G401 (cell line): ENCODE data around the gene TMC5. TPM values are rescaled to one million over a fixed set of nuclear protein-coding genes. Genes with fewer than 3 reads are reported as not detected.
"Not testable (repeated sequence)": the region's sequence is repeated elsewhere in the genome, so short reads cannot be mapped to it uniquely, and the experiment has no call there.

Experiments
- DNase-seq: peaks from one replicate; pipeline ENCODE4 v3.0.0-alpha.2; 2015; ENCODE audit warnings: low spot score
- in situ Hi-C: cut with HindIII; loops from 2 replicates; pipeline ENCODE4 v1.10.0; 2016; ENCODE audit warnings: low sequenced_read_pairs, mixed read lengths
- total RNA-seq: library from RNA; depleted of rRNA; stranded (reverse); fragments of >200 nt; shearing (Covaris generic); gene quantifications from 2 replicates; pipeline ENCODE4 v1.2.3, GENCODE V29; 2014

The TMC5 gene
- total RNA-seq, 1 experiment from 2014 or later: not detected

DNA sequence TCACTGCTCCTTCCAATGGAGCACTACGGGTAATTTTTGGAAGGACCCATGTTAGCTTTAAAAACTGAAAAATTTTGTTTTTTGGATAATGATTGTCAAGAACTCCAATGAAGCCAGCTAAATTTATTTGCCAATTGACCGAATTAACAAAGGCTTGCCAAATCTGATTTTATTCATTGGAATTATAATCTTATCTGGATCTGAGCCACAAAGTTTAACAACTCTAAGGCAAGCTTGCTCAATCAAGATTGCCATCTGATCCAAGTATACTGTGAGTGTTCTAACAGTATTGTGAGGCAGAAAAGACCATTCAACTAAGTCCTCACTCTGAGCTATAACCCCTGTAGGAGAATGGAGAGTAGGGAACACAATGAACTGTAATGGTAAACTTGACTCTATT, 20.3 kb upstream of the TMC5 start:
- DNase-seq, in situ Hi-C loops: not testable (repeated sequence)

DNA sequence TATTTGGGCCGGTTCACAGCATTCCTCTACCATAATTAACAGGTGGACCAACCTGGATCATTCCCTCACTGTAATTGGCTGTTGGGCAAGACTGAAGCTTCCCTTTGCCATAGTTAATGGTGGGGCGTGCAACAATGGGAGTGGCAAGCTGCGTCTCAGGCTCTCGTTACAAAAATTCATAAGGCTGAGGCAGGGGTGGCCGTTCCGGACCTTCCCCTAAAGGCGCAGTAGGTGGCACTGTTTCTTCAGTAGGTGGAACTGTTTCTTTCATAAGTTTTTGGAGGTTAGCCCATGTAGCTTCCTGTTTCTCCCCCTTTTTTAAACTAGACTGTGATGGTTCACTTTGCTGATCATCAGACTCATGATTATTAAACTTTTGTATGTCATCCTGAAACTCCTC, 17.0 kb upstream of the TMC5 start:
- DNase-seq: no peak
- in situ Hi-C loops: no loop called here

DNA sequence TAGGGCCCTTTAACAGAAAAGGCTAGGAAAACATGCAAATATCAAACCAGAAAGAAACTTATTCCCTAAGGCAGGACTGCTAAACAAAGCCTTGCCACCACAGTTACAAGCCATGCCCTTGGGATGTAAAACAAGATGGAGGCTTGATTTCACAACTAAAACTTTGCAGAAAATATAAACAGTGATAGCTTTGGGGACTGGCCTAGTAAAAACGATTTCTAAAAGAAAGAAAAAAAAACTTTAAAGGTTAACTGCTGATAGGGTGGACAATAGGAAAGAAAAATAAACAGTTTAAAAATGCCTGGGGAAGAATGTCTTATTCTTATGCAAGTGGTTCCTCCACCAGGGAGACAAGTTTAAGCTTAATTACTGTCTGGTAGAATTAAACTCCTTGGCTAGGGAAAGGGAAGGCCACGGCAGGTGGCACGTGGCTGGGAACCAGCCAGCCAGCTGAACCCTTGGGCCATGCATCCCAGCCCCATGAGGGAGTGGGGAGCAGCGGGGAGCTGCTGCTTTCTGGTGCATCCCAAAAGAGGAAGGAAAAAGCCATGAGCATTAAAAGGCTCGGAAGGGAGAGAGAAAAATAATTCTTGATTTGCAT, 10.7 kb upstream of the TMC5 start:
- in situ Hi-C loops: no loop called here
- DNase-seq: no peak

DNA sequence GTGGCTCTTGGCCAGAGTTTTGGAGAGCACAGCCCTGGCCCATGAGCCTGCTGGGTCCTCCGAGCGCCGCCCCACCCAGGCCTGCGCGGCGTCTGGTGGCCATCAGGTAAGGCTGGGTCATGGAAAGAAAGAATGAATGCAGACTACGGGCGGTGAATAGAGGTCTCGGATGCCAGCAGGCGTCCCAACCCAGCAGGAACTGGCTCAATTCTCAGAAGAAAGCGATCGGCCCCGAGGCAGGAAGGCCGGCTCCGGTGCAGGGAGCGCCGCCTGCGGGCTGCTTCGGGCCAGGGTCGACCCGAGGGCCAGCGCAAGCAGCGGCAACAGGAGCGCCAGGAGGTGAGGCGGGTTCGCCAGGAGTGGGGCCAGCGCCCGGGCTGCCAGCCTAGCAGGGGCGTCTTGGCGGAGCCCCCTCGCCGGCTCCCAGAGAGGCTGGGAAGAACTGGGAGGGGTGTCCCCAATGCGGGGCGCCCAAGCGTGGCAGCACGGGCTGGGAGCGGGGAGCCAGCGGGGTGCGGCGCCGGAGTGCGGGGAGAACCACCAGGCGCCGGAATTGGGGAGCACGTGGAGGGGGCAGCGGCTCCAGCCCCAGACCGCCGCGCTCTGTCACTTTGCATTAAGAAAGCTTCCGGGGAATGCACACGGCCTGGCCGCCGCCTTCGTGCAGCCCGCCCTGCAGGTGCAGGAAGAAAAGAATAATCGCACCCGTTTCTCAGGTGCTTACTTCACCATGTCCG, 7.1 kb upstream of the TMC5 start:
- in situ Hi-C loops: no loop called here
- no peak for DNase-seq

DNA sequence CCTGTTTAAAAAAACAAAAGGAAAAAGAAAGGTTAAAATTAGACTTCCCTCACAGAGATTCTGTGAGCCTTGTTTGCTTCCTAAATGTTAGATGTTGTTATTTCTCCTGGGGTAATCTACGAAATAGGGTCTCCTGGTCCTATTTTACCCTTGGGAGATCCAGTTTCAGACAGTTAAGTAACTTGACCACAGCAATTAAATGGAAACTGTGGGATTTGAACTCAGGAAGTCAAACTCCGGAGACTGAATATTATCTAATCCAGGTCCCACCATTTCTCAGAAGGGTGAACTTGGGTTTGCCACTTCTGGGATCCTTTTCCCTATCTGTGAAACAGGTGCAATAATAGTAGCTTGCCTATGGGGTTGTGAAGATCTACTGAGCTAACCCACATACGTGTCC, 6.4 kb upstream of the TMC5 start:
- in situ Hi-C loops: no loop called here
- DNase-seq: no peak

DNA sequence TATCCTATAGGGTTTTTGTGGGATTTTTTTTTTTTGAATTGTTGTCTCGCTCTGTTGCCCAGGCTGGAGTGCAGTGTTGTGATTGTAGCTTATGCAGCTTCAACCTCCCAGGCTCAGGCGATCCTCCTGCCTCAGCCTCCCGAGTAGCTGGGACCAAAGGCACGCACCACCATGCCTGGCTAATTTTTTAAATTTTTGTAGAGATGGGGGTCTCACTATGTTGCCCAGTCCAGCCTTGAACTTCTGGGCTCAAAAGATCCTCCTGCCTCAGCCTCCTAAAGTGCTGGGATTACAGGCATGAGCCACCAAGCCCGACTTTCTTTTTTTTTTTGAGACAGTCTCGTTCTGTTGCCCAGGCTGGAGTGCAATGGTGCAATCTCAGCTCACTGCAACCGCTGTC, 5.6 kb upstream of the TMC5 start:
- in situ Hi-C loops, DNase-seq: not testable (repeated sequence)

DNA sequence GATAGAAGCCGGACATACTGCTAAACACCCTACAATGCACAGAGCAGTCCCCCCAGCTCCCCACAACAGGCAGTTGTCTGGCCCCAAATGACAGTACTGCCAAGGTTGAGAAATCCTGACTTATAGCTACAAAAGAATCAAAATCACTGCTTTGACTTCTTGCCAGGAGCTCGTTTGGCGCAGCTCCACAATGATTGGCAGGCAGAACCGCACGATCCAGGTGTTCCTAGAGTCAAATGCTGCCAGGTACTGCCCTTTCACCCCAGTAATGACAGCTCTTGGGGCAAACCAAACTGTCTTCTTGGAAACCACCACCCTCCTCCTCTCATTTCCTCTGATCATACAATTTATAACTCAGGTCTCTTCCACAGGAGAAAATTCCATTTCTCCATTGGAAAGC, 2.2 kb upstream of the TMC5 start:
- no peak for DNase-seq
- in situ Hi-C loops: no loop called here

DNA sequence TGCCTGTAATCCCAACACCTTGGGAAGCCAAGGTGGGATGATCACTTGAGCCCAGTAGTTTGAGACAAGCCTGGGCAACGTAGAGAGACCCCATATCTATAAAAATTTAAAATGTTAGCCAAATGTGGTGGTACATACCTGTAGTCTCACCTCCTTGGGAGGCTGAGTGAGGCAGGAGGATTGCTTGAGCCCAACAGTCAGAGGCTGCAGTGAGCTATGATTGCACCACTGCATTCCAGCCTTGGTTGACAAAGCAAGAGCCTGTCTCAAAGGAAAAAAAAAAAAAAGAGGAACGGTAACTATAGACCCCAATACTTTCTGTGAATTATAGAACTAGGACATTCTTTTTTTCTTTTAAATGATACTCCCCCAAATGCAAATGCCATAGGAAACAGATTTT, 1.8 kb upstream of the TMC5 start:
- in situ Hi-C loops: no loop called here

DNA sequence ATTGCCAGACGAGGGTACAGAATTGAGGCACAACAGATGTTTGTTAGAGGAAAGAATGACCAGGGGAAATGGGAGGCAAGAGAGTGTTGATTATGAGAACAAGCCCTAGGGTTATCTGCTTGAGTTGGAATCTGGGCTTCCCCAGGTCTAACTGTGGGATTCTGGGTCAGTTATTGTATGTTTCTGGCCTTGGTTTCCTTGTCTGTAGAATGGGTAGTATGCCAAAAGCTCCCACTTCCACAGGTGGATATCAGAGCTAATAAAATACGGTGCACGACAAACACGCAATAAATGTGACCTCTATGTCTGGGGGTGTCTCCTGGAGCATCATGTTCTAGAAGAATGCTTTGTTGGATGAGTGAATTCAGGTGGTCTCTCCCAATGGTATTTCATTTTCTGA, 517 bp downstream of the TMC5 start:
- in situ Hi-C loops: no loop called here
- DNase-seq: no peak

More for the DNA sequence above, 1.8 kb upstream of the TMC5 start:
- no peak for DNase-seq

DNA sequence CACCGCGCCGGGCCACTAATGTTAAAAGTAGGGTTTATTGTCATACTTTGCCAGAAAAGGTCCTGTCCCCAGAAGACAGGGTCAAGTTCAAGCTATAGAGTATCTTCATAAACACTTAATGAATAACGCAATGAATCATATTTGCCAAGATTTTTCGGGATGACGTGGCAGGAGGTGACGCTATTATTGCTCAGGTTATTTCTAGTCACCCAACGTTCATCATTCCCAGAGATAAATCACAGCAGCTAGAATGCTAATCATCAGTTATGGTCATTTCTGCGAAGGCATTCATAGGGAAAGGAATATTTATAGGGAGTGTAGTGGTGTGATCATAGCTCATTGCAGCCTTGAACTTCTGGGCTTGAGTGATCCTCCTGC, 2.0 kb downstream of the TMC5 start:
- DNase-seq: no peak
- in situ Hi-C loops: no loop called here

DNA sequence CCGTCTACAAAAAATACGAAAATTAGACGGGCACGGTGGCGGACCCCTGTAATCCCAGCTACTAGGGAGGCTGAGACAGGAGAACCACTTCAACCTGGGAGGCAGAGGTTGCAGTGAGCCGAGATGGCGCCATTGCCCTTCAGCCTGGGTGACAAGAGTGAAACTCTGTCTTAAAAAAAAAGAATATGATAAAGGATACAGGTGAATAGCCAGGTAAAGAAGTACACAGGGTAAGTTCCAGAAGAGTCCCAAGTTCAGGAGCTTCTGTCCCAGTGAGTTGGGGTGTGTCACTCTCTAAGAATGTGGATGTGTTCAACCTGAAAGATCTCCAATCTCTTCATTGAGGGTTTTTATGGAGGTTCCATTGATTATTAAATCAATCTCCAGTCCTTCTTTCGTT, 6.8 kb downstream of the TMC5 start:
- DNase-seq: no peak
- in situ Hi-C loops: no loop called here

DNA sequence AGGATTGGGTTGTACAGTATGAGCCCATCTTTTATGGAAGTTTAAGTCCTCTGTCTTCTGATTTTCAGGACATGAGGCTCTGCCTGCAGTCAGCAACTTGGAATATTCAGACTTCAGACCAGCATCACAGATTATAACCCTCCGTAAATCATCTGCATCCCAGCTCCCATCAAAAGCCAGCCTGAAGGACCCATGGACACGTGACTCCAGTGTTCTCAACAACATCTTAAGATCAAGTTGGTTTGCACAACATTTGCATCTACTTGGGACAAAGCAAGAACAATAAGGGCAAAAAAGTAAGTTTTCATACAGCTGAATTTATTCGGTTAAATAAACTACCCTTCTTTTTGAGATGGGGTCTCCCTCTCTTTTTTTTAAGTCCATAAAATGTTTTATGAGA, 12.7 kb downstream of the TMC5 start:
- no peak for DNase-seq
- in situ Hi-C loops: no loop called here

DNA sequence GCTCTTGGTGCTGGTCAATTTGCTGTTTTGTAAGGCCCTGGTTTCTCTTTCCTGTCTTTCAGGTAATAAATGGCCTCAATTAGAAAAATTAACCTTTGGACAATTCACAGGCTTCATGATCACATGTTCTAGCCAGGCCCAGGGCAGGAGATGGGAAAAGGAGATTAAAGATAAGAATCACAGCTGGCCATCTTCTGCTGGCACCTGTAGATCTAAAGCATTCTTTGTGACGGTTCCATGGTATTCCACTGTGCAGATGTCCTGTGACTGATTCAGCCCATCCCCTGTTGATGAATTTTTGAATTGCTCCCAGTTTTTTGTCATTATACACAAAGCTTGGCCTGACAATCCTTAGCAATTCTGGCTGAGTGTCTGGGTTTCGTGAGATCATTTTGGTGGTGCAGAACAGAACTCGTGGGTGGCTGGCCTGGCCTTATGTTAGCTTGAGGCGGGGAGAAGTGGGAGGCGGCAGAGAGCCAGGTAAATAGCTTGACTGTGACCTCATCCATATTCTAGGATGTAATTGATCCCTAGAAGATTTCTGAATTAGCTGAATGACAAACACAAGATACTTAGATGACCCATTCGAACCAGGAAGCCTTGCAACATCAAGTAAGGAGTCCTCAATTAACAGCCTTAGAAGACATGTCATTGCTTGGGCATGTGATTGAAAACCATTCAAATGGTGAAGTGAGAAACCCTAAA, 14.1 kb downstream of the TMC5 start:
- in situ Hi-C loops: no loop called here
- DNase-seq: no peak

DNA sequence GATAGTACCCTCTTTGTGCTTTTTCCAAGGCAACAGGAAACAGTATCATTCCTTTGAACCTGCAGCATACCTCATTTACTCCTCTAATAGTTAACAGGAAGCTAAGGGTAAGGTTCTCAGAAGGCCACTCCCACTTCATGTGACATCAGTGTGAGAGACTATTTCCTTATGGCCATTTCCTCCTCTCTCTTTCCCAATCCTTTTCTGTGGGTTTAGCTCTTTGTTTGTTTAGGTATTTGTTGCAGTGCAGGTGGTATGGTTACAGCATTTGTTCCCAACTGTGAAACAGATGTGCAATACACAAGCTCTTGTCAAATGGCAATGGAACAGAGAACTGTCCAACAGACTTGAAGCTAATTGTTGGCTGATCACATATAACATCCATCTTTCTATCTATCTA, 14.7 kb downstream of the TMC5 start:
- in situ Hi-C loops: no loop called here
- no peak for DNase-seq

DNA sequence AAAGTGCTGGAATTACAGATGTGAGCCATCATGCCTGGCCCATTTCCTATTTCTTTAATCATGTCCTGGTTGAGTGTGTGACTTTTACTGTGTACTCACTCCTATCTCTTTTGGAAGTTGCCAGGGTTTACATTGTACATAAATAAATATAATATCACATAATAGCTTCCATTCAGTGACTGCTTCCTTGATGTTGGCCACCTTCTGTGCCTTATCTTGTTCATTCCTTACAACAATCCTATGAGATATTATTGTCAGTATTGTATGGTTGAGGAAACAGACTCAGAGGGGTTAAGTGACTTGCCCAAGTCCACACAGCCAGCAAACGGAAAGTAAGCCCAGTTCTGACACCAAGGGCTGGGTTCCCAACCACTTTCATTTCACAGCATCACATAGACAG, 16.9 kb downstream of the TMC5 start:
- in situ Hi-C loops: no loop called here
- DNase-seq: no peak

DNA sequence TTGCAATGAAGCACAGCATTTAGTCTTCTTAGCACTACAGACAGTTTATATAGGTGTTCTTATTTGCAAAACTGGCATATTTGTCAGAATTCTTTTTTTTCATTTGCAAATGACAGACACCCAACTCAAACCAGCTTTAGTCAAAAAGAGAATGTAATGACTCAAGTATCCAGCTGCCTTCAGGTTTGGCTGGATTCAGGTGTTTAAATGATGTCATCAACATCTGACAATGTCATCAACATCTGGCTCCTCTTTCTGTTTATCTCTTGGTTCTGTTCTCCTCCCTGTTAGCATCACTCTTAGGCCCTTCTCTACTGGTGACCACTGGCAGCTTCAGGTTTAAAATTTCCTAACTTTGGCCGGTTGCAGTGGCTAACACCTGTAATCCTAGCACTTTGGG, 18.9 kb downstream of the TMC5 start:
- no peak for DNase-seq
- in situ Hi-C loops: no loop called here

DNA sequence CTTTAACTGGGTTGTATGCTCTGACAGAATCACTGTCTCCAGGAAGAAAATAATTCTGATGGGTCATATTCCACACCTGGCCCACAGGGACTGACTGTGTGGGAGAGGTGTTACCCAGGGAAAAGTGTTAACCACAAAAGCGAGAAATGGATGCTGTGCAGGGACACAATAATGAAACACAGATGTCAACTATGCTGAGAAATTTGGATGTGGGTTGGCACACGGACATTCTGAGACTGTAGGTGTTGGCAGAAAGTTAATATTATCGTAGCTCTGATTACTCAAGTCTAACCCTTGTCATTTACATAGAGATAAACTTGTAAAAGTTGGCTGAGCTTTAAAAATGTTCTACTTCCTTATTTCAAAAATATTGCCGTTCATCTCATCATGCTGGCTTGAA, 19.6 kb downstream of the TMC5 start:
- no peak for DNase-seq
- in situ Hi-C loops: no loop called here

DNA sequence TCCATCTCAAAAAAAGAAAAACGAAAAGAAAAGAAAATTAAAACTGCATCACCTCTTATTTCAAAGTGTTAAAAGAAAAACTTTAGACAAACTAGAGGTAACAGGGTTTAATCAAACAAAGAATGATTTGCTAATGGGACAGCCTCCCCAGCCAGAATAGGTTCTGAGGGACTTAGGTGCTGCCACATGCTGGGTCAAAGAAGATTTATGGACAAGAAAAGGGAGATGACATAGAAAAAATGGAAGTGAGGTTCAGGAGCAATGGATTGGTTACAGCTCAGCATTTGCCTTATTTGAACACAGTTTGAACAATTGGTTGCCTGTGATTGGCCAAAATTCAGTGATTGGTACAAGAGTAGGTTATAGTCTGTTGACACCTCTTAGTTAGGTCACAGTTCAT, 21.1 kb downstream of the TMC5 start:
- in situ Hi-C loops: no loop called here
- DNase-seq: no peak

DNA sequence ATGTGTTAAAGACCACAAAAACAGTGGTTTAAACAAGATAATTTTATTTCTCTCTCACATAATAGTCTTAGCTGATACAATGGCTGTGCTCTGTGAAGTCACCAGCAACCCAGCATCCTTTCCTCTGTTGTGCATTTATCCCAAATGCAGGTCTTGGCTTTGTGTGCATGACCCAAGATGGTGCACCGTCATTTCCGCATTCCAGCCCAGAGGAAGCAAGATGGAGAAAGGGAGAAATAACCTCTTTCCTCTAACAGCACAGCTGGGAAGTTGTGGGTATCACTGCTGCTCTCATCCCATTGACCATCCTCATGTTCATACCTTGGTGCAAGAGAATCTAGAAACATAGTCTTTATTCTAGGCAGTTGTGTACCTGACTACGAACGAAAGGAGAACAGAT, 21.8 kb downstream of the TMC5 start:
- DNase-seq: no peak
- in situ Hi-C loops: no loop called here

DNA sequence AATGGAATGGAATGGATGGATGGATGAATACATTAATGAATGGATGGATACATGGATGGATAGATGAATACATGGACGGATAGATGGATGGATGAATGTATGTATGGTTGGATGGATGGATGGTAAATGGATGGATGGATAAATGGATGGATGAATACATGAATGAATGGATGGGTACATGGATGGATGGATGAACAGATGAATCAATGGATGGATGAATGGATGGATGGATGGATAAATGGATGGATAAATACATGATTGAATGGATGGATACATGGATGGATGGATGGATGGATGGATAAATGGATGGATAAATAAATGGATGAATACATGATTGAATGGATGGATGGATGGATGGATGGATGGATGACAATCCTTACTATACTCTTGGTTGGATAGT, 26.0 kb downstream of the TMC5 start:
- DNase-seq: no peak
- in situ Hi-C loops: no loop called here
